CD4-positive, alpha-beta T cell treated with Interleukin-4 for 1 hour (primary cell): ENCODE data around the gene TCERG1L.
"Not testable (repeated sequence)": the region's sequence is repeated elsewhere in the genome, so short reads cannot be mapped to it uniquely, and the experiment has no call there.

Experiments
- DNase-seq, 2 donors: peaks; one replicate each; pipeline ENCODE4 v3.0.0-alpha.2; 2020 to 2022

The TCERG1L gene

GRCh38 chr10:131160219-131160875, 151.2 kb downstream of the TCERG1L start:
- no peak for DNase-seq

- no peak for DNase-seq
Measured at GRCh38 chr10:131159771-131160170, 151.8 kb downstream of the TCERG1L start.

DNA sequence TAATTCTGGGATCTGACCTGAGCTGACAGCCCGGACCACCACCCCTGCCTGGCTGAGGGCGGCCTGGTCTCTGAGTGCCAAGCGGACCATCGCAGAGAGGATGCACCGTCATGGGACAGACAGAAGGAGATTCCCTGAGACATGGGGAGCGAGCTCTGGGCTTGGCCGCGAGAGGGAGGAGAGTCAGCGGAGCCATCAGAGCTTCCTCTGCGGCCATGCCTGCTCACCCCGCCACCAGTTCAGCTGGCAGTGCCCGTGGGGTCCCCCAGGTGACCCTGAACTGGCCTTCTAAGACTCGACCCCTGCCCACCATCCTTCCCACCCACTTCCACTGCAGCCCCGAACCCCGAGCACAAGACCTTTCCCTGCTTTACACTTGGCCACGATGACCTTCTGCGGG, 152.8 kb downstream of the TCERG1L start:
- no peak for DNase-seq

GRCh38 chr10:131157899-131158298, 153.6 kb downstream of the TCERG1L start:
- DNase-seq, result no peak

- DNase-seq, result no peak
Measured at GRCh38 chr10:131155876-131156230, 155.7 kb downstream of the TCERG1L start.

GRCh38 chr10:131155218-131155875, 156.2 kb downstream of the TCERG1L start:
- no peak for DNase-seq

- DNase-seq, result no peak
Measured at GRCh38 chr10:131154306-131155025, 157.1 kb downstream of the TCERG1L start.

- DNase-seq, result not testable (repeated sequence)
Measured at GRCh38 chr10:131152456-131152855, 159.1 kb downstream of the TCERG1L start.

GRCh38 chr10:131150126-131150525, 161.4 kb downstream of the TCERG1L start:
- no peak for DNase-seq

DNA sequence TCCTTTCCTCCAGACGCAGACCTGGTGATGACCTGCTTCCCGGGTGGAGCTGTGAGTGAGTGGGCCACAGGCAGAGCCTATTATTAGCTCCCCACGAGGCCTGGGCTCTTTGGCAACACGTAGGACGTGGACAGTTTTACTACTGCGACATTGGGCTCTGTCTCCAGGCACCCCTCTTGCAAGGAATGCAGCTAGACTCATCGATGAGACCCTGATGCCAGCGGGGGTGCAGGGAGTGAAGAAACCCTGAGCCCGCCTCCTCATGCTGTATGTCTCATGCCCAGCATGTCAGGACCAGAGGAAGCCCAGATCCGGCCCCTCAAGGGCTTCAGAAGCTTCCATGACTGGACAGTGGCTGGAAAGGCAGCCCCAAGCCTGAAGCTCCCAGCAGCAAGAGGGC, 161.9 kb downstream of the TCERG1L start:
- no peak for DNase-seq

- no peak for DNase-seq
Measured at GRCh38 chr10:131149111-131149510, 162.4 kb downstream of the TCERG1L start.

DNA sequence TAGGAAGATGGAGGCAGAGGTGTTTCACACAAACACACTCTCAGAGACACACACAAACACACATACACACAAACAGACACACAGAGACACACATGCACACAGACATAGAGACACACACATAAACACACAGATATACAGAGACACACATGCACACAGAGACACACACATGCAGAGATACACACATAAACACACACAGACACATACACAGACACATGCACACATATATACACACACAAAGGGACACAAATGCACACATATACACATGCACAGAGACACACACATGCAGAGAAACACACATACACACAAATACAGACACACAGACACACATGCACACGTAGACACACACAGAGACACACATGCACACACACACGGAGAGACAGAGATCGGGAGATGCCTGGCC, 163.3 kb downstream of the TCERG1L start:
- no peak for DNase-seq

GRCh38 chr10:131147301-131147975, 164.1 kb downstream of the TCERG1L start:
- DNase-seq, result no peak

- DNase-seq, result no peak
Measured at GRCh38 chr10:131146790-131147189, 164.7 kb downstream of the TCERG1L start.

DNA sequence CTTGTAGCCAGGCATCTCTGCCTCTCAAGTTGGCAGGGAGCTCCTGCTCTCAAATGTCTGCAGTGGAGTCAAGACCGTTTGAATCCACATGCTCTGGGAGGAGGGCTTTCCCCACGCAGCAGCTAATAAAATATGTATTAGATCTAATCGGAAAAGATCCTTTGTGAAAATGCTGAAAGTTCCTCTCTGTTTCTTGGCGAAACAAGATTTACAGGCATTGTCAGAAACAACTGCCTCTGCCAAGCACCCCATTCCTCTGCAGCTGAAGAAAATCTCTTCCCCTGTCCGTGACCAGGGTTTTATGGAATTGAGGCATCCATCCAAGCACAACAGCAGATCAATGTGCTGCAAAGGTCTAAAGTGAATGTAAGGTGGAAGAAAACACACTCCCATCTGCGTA, 165.8 kb downstream of the TCERG1L start:
- DNase-seq, result no peak

DNA sequence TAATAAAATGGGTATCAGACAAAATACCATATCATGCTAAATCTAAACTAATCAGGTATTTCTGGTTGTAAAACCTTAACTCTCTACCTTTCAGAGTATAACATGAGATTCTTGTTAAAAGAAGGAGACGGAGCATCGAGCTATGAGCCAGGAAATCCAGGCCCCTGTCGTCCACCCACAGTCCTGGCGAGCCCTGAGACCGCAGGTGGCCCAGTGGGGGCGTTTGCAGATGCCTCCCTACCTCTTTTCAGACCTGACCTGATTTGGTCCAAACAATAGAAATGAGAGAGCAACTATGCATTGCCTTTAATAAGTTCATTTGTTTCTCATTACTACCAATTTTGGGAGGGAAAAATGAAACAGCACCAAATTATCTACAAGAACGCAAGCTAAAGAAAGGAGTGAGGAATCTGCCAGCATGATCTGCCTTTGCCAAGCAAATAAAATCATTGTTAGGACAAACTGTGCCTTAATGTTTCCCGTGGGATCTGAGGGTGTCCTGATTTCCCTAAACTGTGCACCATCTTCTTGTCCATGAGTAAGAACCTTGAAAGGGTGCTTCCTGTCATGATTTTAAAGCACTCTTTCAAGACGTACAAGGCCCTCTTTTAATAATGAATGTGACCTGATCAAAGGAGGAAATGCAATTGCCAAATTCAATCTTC, 166.7 kb downstream of the TCERG1L start:
- DNase-seq, result no peak

DNA sequence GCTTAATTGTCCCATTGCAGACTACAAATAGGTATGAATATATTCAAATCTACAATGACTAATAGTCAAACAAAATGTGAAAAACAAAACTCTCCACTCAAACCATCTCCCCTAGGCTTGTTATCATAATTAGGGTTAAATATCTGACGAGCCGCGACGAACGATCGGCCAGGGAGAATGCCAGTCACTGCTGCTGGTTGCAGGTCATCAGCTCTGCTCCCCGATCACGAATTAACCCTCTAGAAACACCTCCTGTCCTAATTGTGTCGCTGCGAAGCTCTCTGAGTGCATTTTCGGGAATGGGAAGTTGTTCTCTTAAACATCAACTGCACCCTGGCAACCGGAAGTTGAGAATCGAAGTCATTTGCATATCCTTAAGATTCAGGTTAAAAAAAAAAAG, 167.3 kb downstream of the TCERG1L start:
- no peak for DNase-seq

GRCh38 chr10:131143425-131144165, 167.9 kb downstream of the TCERG1L start:
- DNase-seq, result no peak

DNA sequence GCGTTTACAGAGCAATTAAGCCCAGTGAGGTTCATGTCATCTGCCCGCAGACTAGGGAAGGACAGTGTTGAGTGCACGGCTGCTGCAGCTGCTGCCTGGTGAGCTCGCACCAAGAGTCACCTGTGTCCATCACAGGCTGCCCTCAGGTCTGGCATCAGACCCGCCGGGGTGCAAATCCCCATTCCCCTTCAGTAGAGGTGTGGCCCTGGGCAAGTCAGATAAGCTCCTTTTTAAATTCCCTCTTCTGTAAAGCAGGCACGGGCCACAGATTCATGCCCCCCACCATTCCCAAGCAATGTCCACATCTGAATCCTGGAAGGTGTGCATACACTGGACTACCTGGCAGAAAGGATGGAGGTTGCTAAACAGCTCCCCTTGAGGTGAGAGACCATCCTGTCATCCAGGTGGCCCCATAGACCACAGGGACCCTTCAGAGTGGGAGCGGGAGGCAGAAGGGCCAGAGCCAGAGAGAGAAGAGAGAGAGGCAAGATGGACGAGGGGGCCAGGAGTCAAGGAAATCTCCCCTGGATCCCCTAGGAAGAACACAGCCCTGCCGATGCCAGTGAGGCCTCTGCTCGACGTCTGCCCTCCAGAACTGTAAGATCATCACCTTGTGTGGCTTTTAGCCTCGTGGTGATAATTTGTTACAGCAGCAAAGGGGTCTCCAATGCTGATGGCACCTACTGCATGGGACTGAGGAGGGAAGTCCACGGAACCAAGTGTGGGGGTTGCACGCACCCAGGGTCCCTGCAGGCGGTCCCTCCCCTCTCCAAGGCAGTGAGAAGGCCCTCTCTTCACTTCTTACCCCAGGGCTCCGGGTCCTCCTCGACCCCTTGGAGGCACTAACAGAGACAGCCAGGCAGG, 168.8 kb downstream of the TCERG1L start:
- no peak for DNase-seq

GRCh38 chr10:131141645-131142516, 169.6 kb downstream of the TCERG1L start:
- no peak for DNase-seq
